Measurements from ENCODE around the gene MMP7.

Gene MMP7

DNA sequence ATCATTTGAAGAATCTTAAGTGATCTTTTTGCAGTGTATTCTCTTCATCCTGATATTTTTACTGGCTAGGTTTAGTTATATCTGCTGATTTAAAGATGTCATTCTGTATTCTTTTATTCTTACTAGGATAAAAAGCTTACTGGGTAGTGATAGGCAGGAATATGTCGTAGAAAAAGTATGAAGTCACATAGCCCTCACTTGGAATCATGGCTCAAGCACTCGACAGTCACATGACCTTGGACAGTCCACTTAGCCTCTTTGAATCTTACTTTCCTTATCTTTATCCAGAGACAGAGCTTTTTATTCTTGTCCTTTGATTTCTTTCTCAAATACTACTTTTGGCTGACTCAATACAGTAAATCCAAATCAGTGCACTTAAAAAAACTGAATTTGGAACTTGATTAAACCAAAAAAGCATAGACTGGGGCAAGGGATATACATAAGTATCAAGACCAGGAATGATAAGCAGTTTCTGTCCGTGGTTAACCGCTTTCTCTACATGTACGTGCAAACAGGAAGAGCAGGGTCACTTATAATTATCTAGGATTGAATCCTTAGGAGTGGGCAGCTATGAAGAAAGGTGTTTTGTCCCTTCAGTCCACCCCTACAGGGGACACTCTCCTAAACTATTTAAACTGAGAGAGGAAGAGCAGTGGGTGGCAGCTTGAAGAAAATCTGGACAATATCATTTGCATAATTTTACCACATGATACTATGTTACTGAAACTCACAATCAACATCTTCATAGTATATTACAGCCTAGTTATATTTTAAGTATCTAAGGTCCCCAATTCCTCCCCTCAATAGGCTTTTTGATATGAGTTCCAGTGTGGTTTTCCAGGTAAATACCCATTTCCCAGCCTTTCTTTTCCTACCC lies 8.0 kb downstream of the MMP7 start:
- H2BK12ac ChIP-seq (ENCODE audit: low read length) = no peak overlapping the region
- H4K8ac ChIP-seq (ENCODE audit: low read depth, low read length) = no peak overlapping the region
- H3K14ac ChIP-seq (ENCODE audit: low read length) = no peak overlapping the region
- H2AK5ac ChIP-seq (ENCODE audit: low read length) = no peak overlapping the region
- WGBS (ENCODE audit: extremely low coverage, insufficient coverage, insufficient read length) = no CpG with 5 or more reads among the region's 5 CpGs
- H3K4ac ChIP-seq (ENCODE audit: low read depth, low read length) = no peak overlapping the region
- no peak overlapping the region for H4K91ac ChIP-seq (ENCODE audit: low read depth, low read length)
- no peak overlapping the region for H3K4me3 ChIP-seq (ENCODE audit: low read depth, low read length)
- H3K9ac ChIP-seq (ENCODE audit: low read length) = no peak overlapping the region
- no peaks in the 10 kb centered on the region for H3K27me3 ChIP-seq (ENCODE audit: insufficient read depth, low read length)
- no peak overlapping the region for H3K4me2 ChIP-seq (ENCODE audit: low read length)
- no peak overlapping the region for H2BK5ac ChIP-seq (ENCODE audit: low read depth, low read length, poor library complexity)
- no peak overlapping the region for H4K12ac ChIP-seq (ENCODE audit: low read depth, low read length)
- H3K36me3 ChIP-seq (ENCODE audit: control insufficient read depth in 1 of 2, insufficient read depth in 2 of 2, low read length in 2 of 2) = no peaks in the 10 kb centered on the region
- H3K27ac ChIP-seq (ENCODE audit: low read depth, low read length) = no peak overlapping the region
- H3K4me1 ChIP-seq (ENCODE audit: control insufficient read depth in 1 of 2, insufficient read depth in 2 of 2, low read length in 2 of 2) = no peaks in the 10 kb centered on the region
- no peaks in the 10 kb centered on the region for H3K79me2 ChIP-seq (ENCODE audit: control insufficient read depth, insufficient read depth, low read length, poor library complexity)
- H3K79me1 ChIP-seq (ENCODE audit: low read length) = no peaks in the 10 kb centered on the region
- H3K18ac ChIP-seq (ENCODE audit: low read length) = no peak overlapping the region
- DNase-seq = no peak
- no peak overlapping the region for H3K23ac ChIP-seq (ENCODE audit: low read length)
- no peaks in the 10 kb centered on the region for H3K9me3 ChIP-seq (ENCODE audit: insufficient read depth, low read depth, low read length)
- H2BK120ac ChIP-seq (ENCODE audit: insufficient read depth, low read length, poor library complexity) = no peak overlapping the region
- no peak overlapping the region for H2AFZ ChIP-seq (ENCODE audit: insufficient read depth, low read length, poor library complexity)

DNA sequence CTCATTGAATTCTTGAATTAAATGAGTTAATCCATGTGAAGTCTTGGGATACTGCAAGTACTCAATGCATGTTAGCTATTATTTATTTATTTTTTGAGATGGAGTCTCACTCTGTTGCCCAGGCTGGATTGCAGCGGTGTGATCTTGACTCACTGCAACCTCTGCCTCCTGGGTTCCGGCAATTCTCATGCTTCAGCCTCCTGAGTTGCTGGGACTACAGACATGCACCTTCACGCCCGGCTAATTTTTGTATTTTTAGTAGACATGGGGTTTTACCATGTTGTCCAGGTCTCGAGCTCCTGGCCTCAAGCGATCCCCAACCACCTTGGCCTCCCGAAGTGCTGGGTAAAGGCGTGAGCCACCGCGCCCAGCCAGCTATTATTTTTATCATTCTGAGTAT lies 9.4 kb downstream of the MMP7 start:
- Histone ChIP-seq H3K14ac (ENCODE audit: low read length) (no peak overlapping the region), H2AFZ (ENCODE audit: insufficient read depth, low read length, poor library complexity) (no peak overlapping the region), H3K79me1 (ENCODE audit: low read length) (no peaks in the 10 kb centered on the region), H2BK5ac (ENCODE audit: low read depth, low read length, poor library complexity) (no peak overlapping the region), H3K4me3 (ENCODE audit: low read depth, low read length) (no peak overlapping the region), H3K18ac (ENCODE audit: low read length) (no peak overlapping the region), H3K4me1 (ENCODE audit: control insufficient read depth in 1 of 2, insufficient read depth in 2 of 2, low read length in 2 of 2) (no peaks in the 10 kb centered on the region), H4K12ac (ENCODE audit: low read depth, low read length) (no peak overlapping the region), H4K91ac (ENCODE audit: low read depth, low read length) (no peak overlapping the region), H2BK12ac (ENCODE audit: low read length) (no peak overlapping the region), H3K4me2 (ENCODE audit: low read length) (no peak overlapping the region), H2AK5ac (ENCODE audit: low read length) (no peak overlapping the region), H3K36me3 (ENCODE audit: control insufficient read depth in 1 of 2, insufficient read depth in 2 of 2, low read length in 2 of 2) (no peaks in the 10 kb centered on the region), H4K8ac (ENCODE audit: low read depth, low read length) (no peak overlapping the region), H3K27me3 (ENCODE audit: insufficient read depth, low read length) (no peaks in the 10 kb centered on the region), H2BK120ac (ENCODE audit: insufficient read depth, low read length, poor library complexity) (no peak overlapping the region), H3K79me2 (ENCODE audit: control insufficient read depth, insufficient read depth, low read length, poor library complexity) (no peaks in the 10 kb centered on the region), H3K4ac (ENCODE audit: low read depth, low read length) (no peak overlapping the region), H3K27ac (ENCODE audit: low read depth, low read length) (no peak overlapping the region), H3K9ac (ENCODE audit: low read length) (no peak overlapping the region), H3K23ac (ENCODE audit: low read length) (no peak overlapping the region), H3K9me3 (ENCODE audit: insufficient read depth, low read depth, low read length) (no peaks in the 10 kb centered on the region)
- no CpG with 5 or more reads among the region's 10 CpGs for WGBS (ENCODE audit: extremely low coverage, insufficient coverage, insufficient read length)
- DNase-seq = no peak

DNA sequence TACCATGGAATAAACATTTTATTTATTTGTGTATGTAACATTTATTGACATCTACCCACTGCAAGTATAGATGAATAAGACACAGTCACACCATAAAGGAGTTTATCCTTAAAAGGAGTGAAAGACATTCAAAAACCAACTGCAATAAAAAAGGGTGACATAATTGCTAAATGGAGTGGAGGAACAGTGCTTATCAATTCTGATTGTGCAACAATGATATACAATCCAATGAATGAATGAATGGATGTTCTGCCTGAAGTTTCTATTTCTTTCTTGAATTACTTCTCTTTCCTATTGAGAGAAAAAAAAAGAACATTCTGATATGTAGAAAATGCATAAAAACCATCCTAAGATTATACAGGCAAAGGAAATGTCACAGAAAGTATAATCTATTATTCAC lies 10.0 kb downstream of the MMP7 start:
- H4K8ac ChIP-seq (ENCODE audit: low read depth, low read length) = no peak overlapping the region
- H3K36me3 ChIP-seq (ENCODE audit: control insufficient read depth in 1 of 2, insufficient read depth in 2 of 2, low read length in 2 of 2) = no peaks in the 10 kb centered on the region
- H3K23ac ChIP-seq (ENCODE audit: low read length) = no peak overlapping the region
- no peak for DNase-seq
- no peak overlapping the region for H3K14ac ChIP-seq (ENCODE audit: low read length)
- H3K79me2 ChIP-seq (ENCODE audit: control insufficient read depth, insufficient read depth, low read length, poor library complexity) = no peaks in the 10 kb centered on the region
- no peaks in the 10 kb centered on the region for H3K4me1 ChIP-seq (ENCODE audit: control insufficient read depth in 1 of 2, insufficient read depth in 2 of 2, low read length in 2 of 2)
- H2BK12ac ChIP-seq (ENCODE audit: low read length) = no peak overlapping the region
- no peak overlapping the region for H2AFZ ChIP-seq (ENCODE audit: insufficient read depth, low read length, poor library complexity)
- H3K27ac ChIP-seq (ENCODE audit: low read depth, low read length) = no peak overlapping the region
- no peak overlapping the region for H4K91ac ChIP-seq (ENCODE audit: low read depth, low read length)
- no peaks in the 10 kb centered on the region for H3K9me3 ChIP-seq (ENCODE audit: insufficient read depth, low read depth, low read length)
- no peak overlapping the region for H3K9ac ChIP-seq (ENCODE audit: low read length)
- no peak overlapping the region for H4K12ac ChIP-seq (ENCODE audit: low read depth, low read length)
- H2BK120ac ChIP-seq (ENCODE audit: insufficient read depth, low read length, poor library complexity) = no peak overlapping the region
- H2AK5ac ChIP-seq (ENCODE audit: low read length) = no peak overlapping the region
- no peaks in the 10 kb centered on the region for H3K79me1 ChIP-seq (ENCODE audit: low read length)
- no peak overlapping the region for H3K4me3 ChIP-seq (ENCODE audit: low read depth, low read length)
- H3K18ac ChIP-seq (ENCODE audit: low read length) = no peak overlapping the region
- H3K4me2 ChIP-seq (ENCODE audit: low read length) = no peak overlapping the region
- no peaks in the 10 kb centered on the region for H3K27me3 ChIP-seq (ENCODE audit: insufficient read depth, low read length)
- H2BK5ac ChIP-seq (ENCODE audit: low read depth, low read length, poor library complexity) = no peak overlapping the region
- H3K4ac ChIP-seq (ENCODE audit: low read depth, low read length) = no peak overlapping the region

DNA sequence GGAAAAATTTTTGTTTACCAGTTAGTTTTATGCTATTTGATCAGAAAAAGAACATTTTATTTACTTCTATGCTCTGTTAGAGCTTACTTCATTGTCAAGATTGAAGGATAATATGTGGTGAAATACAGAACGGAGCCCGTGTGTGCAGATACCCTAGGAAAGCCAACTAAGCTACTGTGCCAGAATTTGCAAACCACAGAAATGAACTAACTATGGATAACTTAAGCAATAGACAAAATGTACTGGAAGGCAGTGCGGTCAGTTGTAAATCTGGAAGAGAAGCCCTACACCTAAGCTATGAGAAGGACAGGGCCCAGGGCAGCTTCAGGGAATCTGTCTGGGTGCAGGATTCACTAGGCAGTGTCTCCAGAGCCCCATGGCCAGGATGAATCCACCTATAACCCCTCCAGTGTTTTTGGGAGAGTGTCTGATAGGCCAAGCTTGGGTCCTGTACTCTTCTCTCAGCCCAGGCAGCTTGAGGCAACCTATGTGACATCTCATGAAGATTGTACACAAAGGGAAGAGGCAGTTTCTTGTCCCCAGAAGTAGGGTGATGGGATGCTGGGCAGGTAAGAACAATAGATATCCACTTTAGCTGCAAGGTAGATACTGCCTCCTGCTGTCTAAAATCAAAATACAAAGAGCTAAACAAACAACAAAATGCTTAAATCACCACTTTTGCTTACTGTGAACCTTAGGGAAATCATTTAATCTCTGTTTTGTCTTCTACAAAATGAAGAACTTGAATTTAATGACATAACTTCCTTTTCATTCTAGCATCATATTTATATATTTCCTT lies 12.1 kb downstream of the MMP7 start:
- H2AFZ ChIP-seq (ENCODE audit: insufficient read depth, low read length, poor library complexity) = no peak overlapping the region
- H2AK5ac ChIP-seq (ENCODE audit: low read length) = no peak overlapping the region
- no peaks in the 10 kb centered on the region for H3K4me1 ChIP-seq (ENCODE audit: control insufficient read depth in 1 of 2, insufficient read depth in 2 of 2, low read length in 2 of 2)
- H3K27me3 ChIP-seq (ENCODE audit: insufficient read depth, low read length) = no peaks in the 10 kb centered on the region
- H3K9me3 ChIP-seq (ENCODE audit: insufficient read depth, low read depth, low read length) = no peaks in the 10 kb centered on the region
- no peak overlapping the region for H4K12ac ChIP-seq (ENCODE audit: low read depth, low read length)
- H2BK12ac ChIP-seq (ENCODE audit: low read length) = no peak overlapping the region
- no peak overlapping the region for H4K91ac ChIP-seq (ENCODE audit: low read depth, low read length)
- no peak overlapping the region for H3K9ac ChIP-seq (ENCODE audit: low read length)
- no CpG with 5 or more reads among the region's 3 CpGs for WGBS (ENCODE audit: extremely low coverage, insufficient coverage, insufficient read length)
- no peak overlapping the region for H3K14ac ChIP-seq (ENCODE audit: low read length)
- H3K23ac ChIP-seq (ENCODE audit: low read length) = no peak overlapping the region
- H3K4ac ChIP-seq (ENCODE audit: low read depth, low read length) = no peak overlapping the region
- H3K27ac ChIP-seq (ENCODE audit: low read depth, low read length) = no peak overlapping the region
- H3K79me2 ChIP-seq (ENCODE audit: control insufficient read depth, insufficient read depth, low read length, poor library complexity) = no peaks in the 10 kb centered on the region
- no peaks in the 10 kb centered on the region for H3K36me3 ChIP-seq (ENCODE audit: control insufficient read depth in 1 of 2, insufficient read depth in 2 of 2, low read length in 2 of 2)
- no peak overlapping the region for H2BK120ac ChIP-seq (ENCODE audit: insufficient read depth, low read length, poor library complexity)
- H3K18ac ChIP-seq (ENCODE audit: low read length) = no peak overlapping the region
- H3K4me2 ChIP-seq (ENCODE audit: low read length) = no peak overlapping the region
- no peak overlapping the region for H3K4me3 ChIP-seq (ENCODE audit: low read depth, low read length)
- no peaks in the 10 kb centered on the region for H3K79me1 ChIP-seq (ENCODE audit: low read length)
- no peak for DNase-seq
- no peak overlapping the region for H4K8ac ChIP-seq (ENCODE audit: low read depth, low read length)
- H2BK5ac ChIP-seq (ENCODE audit: low read depth, low read length, poor library complexity) = no peak overlapping the region
